HepG2 (cell line): ENCODE measurements around the gene GSPT1. TPM values are rescaled to one million over a fixed set of nuclear protein-coding genes. Genes with fewer than 3 reads are reported as not detected.

Experiments used
- ATAC-seq: fragments of 200-7000 bp; cut with Tn5 transposase; 3 replicates; pipeline ENCODE4 v1.9.1; 2020; ENCODE audit warnings: mild to moderate bottlenecking, moderate library complexity
- BruUV-seq: library from RNA; stranded (reverse); fragments of 400-500 nt; replicated peaks from 2 replicates; lab custom pipeline; 2021; lab: Mats Ljungman, UMichigan
- CTCF ChIA-PET: fragments of 300-600 bp; formaldehyde crosslinking; extraction: SDS; loops from one replicate; lab custom pipeline; 2021; ENCODE audit warnings: low total read pairs, inconsistent platforms, low intra/inter-chr PET ratio; lab: Yijun Ruan, JAX
- POLR2A ChIA-PET: fragments of 350-600 bp; sonication (Branson Sonifier 250); formaldehyde crosslinking; loops from one replicate; lab custom pipeline; 2020; ENCODE audit warnings: antibody characterized with exemption, inconsistent platforms; lab: Yijun Ruan, JAX
- DNase-seq: peaks from one replicate; pipeline ENCODE4 v3.0.0-alpha.2; 2015; ENCODE audit warnings: low spot score
- FAIRE-seq: peaks from 3 replicates; lab custom pipeline; 2011; peaks lifted over from hg19 to GRCh38; lab: Jason Lieb, UNC
- H2AFZ ChIP-seq: one replicate; pipeline ENCODE4 v1.6.1; 2011; ENCODE audit warnings: low read length, inconsistent platforms
- H3K27ac ChIP-seq: fragments of 300-600 bp; 3 replicates; pipeline ENCODE4 v1.8.0; 2011; ENCODE audit warnings: mixed run types, mild to moderate bottlenecking, mixed read lengths, low read length, inconsistent platforms; ENCODE audit not compliant: insufficient read depth; ENCODE audit errors: extremely low read length
- H3K27me3 ChIP-seq, 2 experiments: fragments of 200-600 bp in 1 of 2; 2 replicates in 1 of 2; 3 replicates in 1 of 2; pipeline versions ENCODE4 v1.6.0 to v1.8.0; 2011; ENCODE audit warnings: low read length in 2 of 2, mild to moderate bottlenecking in 2 of 2, moderate library complexity in 2 of 2, inconsistent platforms in 1 of 2; ENCODE audit not compliant: insufficient read depth in 2 of 2, control insufficient read depth in 1 of 2
- H3K36me3 ChIP-seq, 2 experiments: fragments of 200-600 bp in 1 of 2; replicated peaks in 1 of 2; 2 replicates in 1 of 2; 3 replicates in 1 of 2; pipeline versions ENCODE4 v1.5.1 to v1.8.0; 2011; ENCODE audit warnings: low read length in 2 of 2, inconsistent platforms in 1 of 2; ENCODE audit not compliant: insufficient read depth in 2 of 2, control insufficient read depth in 1 of 2
- H3K4me1 ChIP-seq: 2 replicates; pipeline ENCODE4 v1.5.1; 2012; ENCODE audit warnings: low read length, inconsistent platforms; ENCODE audit not compliant: insufficient read depth
- H3K4me2 ChIP-seq: 2 replicates; pipeline ENCODE4 v1.6.0; 2011; ENCODE audit warnings: low read depth, low read length, inconsistent platforms
- H3K4me3 ChIP-seq, 3 experiments: fragments of 200-600 bp in 1 of 3; sonication (generic), shearing (Covaris generic) in 1 of 3; replicated peaks in 1 of 3; 2 replicates each; pipeline ENCODE4 v1.5.1; 2011 to 2016; ENCODE audit warnings: low read length in 3 of 3, inconsistent platforms in 2 of 3, low read depth in 2 of 3, mild to moderate bottlenecking in 2 of 3, control low read depth in 1 of 3, mixed read lengths in 1 of 3; ENCODE audit not compliant: insufficient read depth in 1 of 3
- H3K79me2 ChIP-seq: one replicate; pipeline ENCODE4 v1.6.1; 2011; ENCODE audit warnings: low read length, inconsistent platforms; ENCODE audit not compliant: insufficient read depth
- H3K9ac ChIP-seq: 2 replicates; pipeline ENCODE4 v1.6.0; 2011; ENCODE audit warnings: mild to moderate bottlenecking, low read depth, low read length, inconsistent platforms; ENCODE audit not compliant: insufficient read depth
- H3K9me3 ChIP-seq: 2 replicates; pipeline ENCODE4 v1.5.1; 2012; ENCODE audit warnings: mild to moderate bottlenecking, low read length
- H4K20me1 ChIP-seq: 2 replicates; pipeline ENCODE4 v1.6.0; 2011; ENCODE audit warnings: inconsistent platforms, mild to moderate bottlenecking, low read length, moderate library complexity; ENCODE audit not compliant: insufficient read depth
- BORCS8-MEF2B ChIP-seq: sonication (generic); formaldehyde crosslinking; IDR thresholded peaks from 2 replicates; pipeline ENCODE4 v1.8.0; 2022; ENCODE audit warnings: mild to moderate bottlenecking, missing genetic modification reagents
- EEA1 ChIP-seq: sonication (generic); formaldehyde crosslinking; IDR thresholded peaks from 2 replicates; pipeline ENCODE4 v1.5.1; 2020; ENCODE audit warnings: mild to moderate bottlenecking, missing genetic modification reagents, borderline replicate concordance
- FOXJ3 ChIP-seq: sonication (generic); formaldehyde crosslinking; IDR thresholded peaks from 2 replicates; pipeline ENCODE4 v1.4.0; 2020; ENCODE audit warnings: missing genetic modification reagents, mild to moderate bottlenecking, borderline replicate concordance
- GZF1 ChIP-seq: sonication (generic); formaldehyde crosslinking; IDR thresholded peaks from 2 replicates; pipeline ENCODE4 v1.5.1; 2020; ENCODE audit warnings: mild to moderate bottlenecking, missing genetic modification reagents
- ISX ChIP-seq: sonication (generic); formaldehyde crosslinking; conservative IDR thresholded peaks from 2 replicates; pipeline ENCODE4 v1.5.0; 2020; ENCODE audit warnings: missing genetic modification reagents
- SMC3 ChIP-seq: IDR thresholded peaks from 2 replicates; pipeline ENCODE4 v1.6.1; 2011; ENCODE audit warnings: low read length, improper control_type of control experiment
- SMYD3 ChIP-seq: sonication (generic); formaldehyde crosslinking; IDR thresholded peaks from 2 replicates; pipeline ENCODE4 v1.8.1; 2023; ENCODE audit warnings: mild to moderate bottlenecking, missing genetic modification reagents
- ZNF30 ChIP-seq: sonication (generic); formaldehyde crosslinking; IDR thresholded peaks from 2 replicates; pipeline ENCODE4 v1.5.0; 2020; ENCODE audit warnings: mild to moderate bottlenecking, missing genetic modification reagents
- WGBS: methylation state at CpG from one replicate; pipeline ENCODE4 v1.1.6; 2017; ENCODE audit warnings: low lambda C conversion rate; 5-methylcytosine and 5-hydroxymethylcytosine counted together
- in situ Hi-C: cut with HindIII; loops from 2 replicates; pipeline ENCODE4 v1.10.0; 2017; ENCODE audit warnings: low pct_unique_long_range_greater_than_20kb; ENCODE audit not compliant: extremely low pct_ligation_motif_present
- intact Hi-C: fragments of 100-400 bp; cut with micrococcal nuclease; formaldehyde crosslinking; loops from one replicate; pipeline ENCODE4 v1.10.0; 2022; ENCODE audit not compliant: unreplicated experiment
- polyA plus RNA-seq, 8 experiments: library from polyadenylated mRNA; depleted of rRNA in 3 of 8; stranded (reverse) in 7 of 8; unstranded in 1 of 8; fragments of >200 nt; fragmentation: Illumina TruSeq in 4 of 8; extraction: Trizol in 4 of 8; gene quantifications; 2 replicates each; pipeline versions ENCODE4 v1.2.1 to v1.2.3, GENCODE V29; 2011 to 2016; ENCODE audit warnings: low read depth in 4 of 8, missing spikeins in 1 of 8, mixed read lengths in 1 of 8; ENCODE audit not compliant: insufficient read depth in 1 of 8
- total RNA-seq, 5 experiments: library from RNA; depleted of rRNA; stranded (reverse); fragments of >200 nt; fragmentation: Illumina TruSeq; extraction: Trizol; gene quantifications; 2 replicates each; pipeline ENCODE4 v1.2.3, GENCODE V29; 2016; ENCODE audit warnings: low read depth in 1 of 5
- TF ChIP-seq, protein P1 (sequence below): sonication (generic); formaldehyde crosslinking; IDR thresholded peaks from 2 replicates; pipeline ENCODE4 v1.4.0; 2020; ENCODE audit warnings: low read depth, missing genetic modification reagents
- TF ChIP-seq, protein P2 (sequence below): sonication (generic); formaldehyde crosslinking; IDR thresholded peaks from 2 replicates; pipeline ENCODE4 v1.9.0; 2021; ENCODE audit warnings: missing genetic modification reagents, borderline replicate concordance

Gene GSPT1
- total and polyA plus RNA-seq, 2 of the 13 experiments (the other 11 are each of a cell fraction or from before 2014, with no cell fraction given): 120 to 316 TPM

GRCh38 chr16:11963706-11964105 is 48.0 kb upstream of the GSPT1 start:
- DNase-seq (no peak), FAIRE-seq (no peak)

More at GRCh38 chr16:11963706-11964105, 48.0 kb upstream of the GSPT1 start:
- ChIA-PET CTCF (no interaction called here), POLR2A (interaction anchor here (3.6 kb wide), 1 partner anchor 13 kb away, joined by 17 read pairs; the partner anchor contains the start of gene SNX29)
- H4K20me1 ChIP-seq: no peaks in the 10 kb centered on the region
- H3K4me1 ChIP-seq: peaks cover 40% of the 10 kb centered on the region
- H2AFZ ChIP-seq: no peak overlapping the region
- BruUV-seq: no TSS peak
- intact Hi-C loops (no loop called here), in situ Hi-C loops (no loop called here)
- H3K36me3 ChIP-seq: no peaks in the 10 kb centered on the region
- WGBS: 55% methylated on average over 6 of the region's 6 CpGs
- no peaks in the 10 kb centered on the region for H3K9me3 ChIP-seq
- no peak for ATAC-seq
- H3K79me2 ChIP-seq: no peaks in the 10 kb centered on the region
- H3K9ac ChIP-seq: no peak overlapping the region
- H3K4me2 ChIP-seq: no peak overlapping the region
- no peak overlapping the region for H3K27ac ChIP-seq
- H3K27me3 ChIP-seq: peaks cover 4 to 19% of the 10 kb centered on the region in 2 experiments; a peak in 4 of 5 replicates
- no peak overlapping the region for H3K4me3 ChIP-seq
- TF ChIP-seq, protein P1, sequence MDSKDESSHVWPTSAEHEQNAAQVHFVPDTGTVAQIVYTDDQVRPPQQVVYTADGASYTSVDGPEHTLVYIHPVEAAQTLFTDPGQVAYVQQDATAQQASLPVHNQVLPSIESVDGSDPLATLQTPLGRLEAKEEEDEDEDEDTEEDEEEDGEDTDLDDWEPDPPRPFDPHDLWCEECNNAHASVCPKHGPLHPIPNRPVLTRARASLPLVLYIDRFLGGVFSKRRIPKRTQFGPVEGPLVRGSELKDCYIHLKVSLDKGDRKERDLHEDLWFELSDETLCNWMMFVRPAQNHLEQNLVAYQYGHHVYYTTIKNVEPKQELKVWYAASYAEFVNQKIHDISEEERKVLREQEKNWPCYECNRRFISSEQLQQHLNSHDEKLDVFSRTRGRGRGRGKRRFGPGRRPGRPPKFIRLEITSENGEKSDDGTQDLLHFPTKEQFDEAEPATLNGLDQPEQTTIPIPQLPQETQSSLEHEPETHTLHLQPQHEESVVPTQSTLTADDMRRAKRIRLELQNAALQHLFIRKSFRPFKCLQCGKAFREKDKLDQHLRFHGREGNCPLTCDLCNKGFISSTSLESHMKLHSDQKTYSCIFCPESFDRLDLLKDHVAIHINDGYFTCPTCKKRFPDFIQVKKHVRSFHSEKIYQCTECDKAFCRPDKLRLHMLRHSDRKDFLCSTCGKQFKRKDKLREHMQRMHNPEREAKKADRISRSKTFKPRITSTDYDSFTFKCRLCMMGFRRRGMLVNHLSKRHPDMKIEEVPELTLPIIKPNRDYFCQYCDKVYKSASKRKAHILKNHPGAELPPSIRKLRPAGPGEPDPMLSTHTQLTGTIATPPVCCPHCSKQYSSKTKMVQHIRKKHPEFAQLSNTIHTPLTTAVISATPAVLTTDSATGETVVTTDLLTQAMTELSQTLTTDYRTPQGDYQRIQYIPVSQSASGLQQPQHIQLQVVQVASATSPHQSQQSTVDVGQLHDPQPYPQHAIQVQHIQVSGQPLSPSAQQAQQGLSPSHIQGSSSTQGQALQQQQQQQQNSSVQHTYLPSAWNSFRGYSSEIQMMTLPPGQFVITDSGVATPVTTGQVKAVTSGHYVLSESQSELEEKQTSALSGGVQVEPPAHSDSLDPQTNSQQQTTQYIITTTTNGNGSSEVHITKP (CRISPR knock-in tag): no peak
- TF ChIP-seq FOXJ3 (CRISPR knock-in tag) (no peak), EEA1 (CRISPR knock-in tag) (no peak), ZNF30 (CRISPR knock-in tag) (no peak), GZF1 (CRISPR knock-in tag) (no peak), BORCS8-MEF2B (CRISPR knock-in tag) (no peak), ISX (CRISPR knock-in tag) (no peak), SMYD3 (no peak), SMC3 (no peak)
- TF ChIP-seq, protein P2, sequence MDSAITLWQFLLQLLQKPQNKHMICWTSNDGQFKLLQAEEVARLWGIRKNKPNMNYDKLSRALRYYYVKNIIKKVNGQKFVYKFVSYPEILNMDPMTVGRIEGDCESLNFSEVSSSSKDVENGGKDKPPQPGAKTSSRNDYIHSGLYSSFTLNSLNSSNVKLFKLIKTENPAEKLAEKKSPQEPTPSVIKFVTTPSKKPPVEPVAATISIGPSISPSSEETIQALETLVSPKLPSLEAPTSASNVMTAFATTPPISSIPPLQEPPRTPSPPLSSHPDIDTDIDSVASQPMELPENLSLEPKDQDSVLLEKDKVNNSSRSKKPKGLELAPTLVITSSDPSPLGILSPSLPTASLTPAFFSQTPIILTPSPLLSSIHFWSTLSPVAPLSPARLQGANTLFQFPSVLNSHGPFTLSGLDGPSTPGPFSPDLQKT (CRISPR knock-in tag): no peak
- TF ChIP-seq, all 625 proteins: peak for 0
